ENCODE data around the gene AKR7A2. TPM values are rescaled to one million over a fixed set of nuclear protein-coding genes. Genes with fewer than 3 reads are reported as not detected.

AKR7A2 gene
- total and polyA plus RNA-seq, 9 donors: 41.6 to 56.5 (median 46.0) TPM

- Histone ChIP-seq H3K4me3 (ENCODE audit: low read length) (no peak overlapping the region), H3K9me3 (replicated peaks; ENCODE audit: control insufficient read depth, low read depth, low read length) (no peaks in the 10 kb centered on the region), H3K27me3 (ENCODE audit: control insufficient read depth, insufficient read depth, low read length) (no peaks in the 10 kb centered on the region), H3K4me1 (ENCODE audit: control insufficient read depth, insufficient read depth, low read length) (peaks cover 13% of the 10 kb centered on the region), H3K36me3 (ENCODE audit: control insufficient read depth, insufficient read depth, low read length) (peaks cover 38% of the 10 kb centered on the region), H3K27ac (ENCODE audit: low read length) (no peak overlapping the region)
- WGBS (ENCODE audit: insufficient coverage): 53% methylated on average over 2 of the region's 4 CpGs
- DNase-seq: no peak
These were observed 25.3 kb upstream of the AKR7A2 start for GRCh38 chr1:19337289-19337688.

GRCh38 chr1:19336543-19336942 is 24.6 kb upstream of the AKR7A2 start:
- Histone ChIP-seq H3K9me3 (replicated peaks; ENCODE audit: control insufficient read depth, low read depth, low read length) (no peaks in the 10 kb centered on the region), H3K36me3 (ENCODE audit: control insufficient read depth, insufficient read depth, low read length) (peaks cover 35% of the 10 kb centered on the region), H3K27ac (ENCODE audit: low read length) (no peak overlapping the region), H3K4me3 (ENCODE audit: low read length) (no peak overlapping the region), H3K4me1 (ENCODE audit: control insufficient read depth, insufficient read depth, low read length) (peaks cover 6% of the 10 kb centered on the region), H3K27me3 (ENCODE audit: control insufficient read depth, insufficient read depth, low read length) (no peaks in the 10 kb centered on the region)
- WGBS (ENCODE audit: insufficient coverage): 68% methylated on average over 7 of the region's 7 CpGs
- DNase-seq: no peak

GRCh38 chr1:19333587-19334354 is 21.8 kb upstream of the AKR7A2 start:
- H3K4me1 ChIP-seq (ENCODE audit: control insufficient read depth, insufficient read depth, low read length): no peaks in the 10 kb centered on the region
- peaks cover 29% of the 10 kb centered on the region for H3K36me3 ChIP-seq (ENCODE audit: control insufficient read depth, insufficient read depth, low read length)
- H3K4me3 ChIP-seq (ENCODE audit: low read length): no peak overlapping the region
- no peak overlapping the region for H3K27ac ChIP-seq (ENCODE audit: low read length)
- no peaks in the 10 kb centered on the region for H3K27me3 ChIP-seq (ENCODE audit: control insufficient read depth, insufficient read depth, low read length)
- no peaks in the 10 kb centered on the region for H3K9me3 ChIP-seq (replicated peaks; ENCODE audit: control insufficient read depth, low read depth, low read length)
- 85% methylated on average over 5 of the region's 9 CpGs for WGBS (ENCODE audit: insufficient coverage)
- DNase-seq: no peak

- H3K4me3 ChIP-seq (ENCODE audit: low read length): no peak overlapping the region
- H3K9me3 ChIP-seq (replicated peaks; ENCODE audit: control insufficient read depth, low read depth, low read length): no peaks in the 10 kb centered on the region
- WGBS (ENCODE audit: insufficient coverage): 88% methylated on average over 8 of the region's 12 CpGs
- no peak for DNase-seq
- H3K27me3 ChIP-seq (ENCODE audit: control insufficient read depth, insufficient read depth, low read length): no peaks in the 10 kb centered on the region
- H3K36me3 ChIP-seq (ENCODE audit: control insufficient read depth, insufficient read depth, low read length): peaks cover 31% of the 10 kb centered on the region
- H3K4me1 ChIP-seq (ENCODE audit: control insufficient read depth, insufficient read depth, low read length): no peaks in the 10 kb centered on the region
- no peak overlapping the region for H3K27ac ChIP-seq (ENCODE audit: low read length)
These were observed 20.9 kb upstream of the AKR7A2 start for GRCh38 chr1:19332832-19333231.

- H3K4me1 ChIP-seq (ENCODE audit: control insufficient read depth, insufficient read depth, low read length): no peaks in the 10 kb centered on the region
- 83% methylated on average over 9 of the region's 13 CpGs for WGBS (ENCODE audit: insufficient coverage)
- H3K27me3 ChIP-seq (ENCODE audit: control insufficient read depth, insufficient read depth, low read length): no peaks in the 10 kb centered on the region
- H3K4me3 ChIP-seq (ENCODE audit: low read length): no peak overlapping the region
- no peaks in the 10 kb centered on the region for H3K9me3 ChIP-seq (replicated peaks; ENCODE audit: control insufficient read depth, low read depth, low read length)
- no peak overlapping the region for H3K27ac ChIP-seq (ENCODE audit: low read length)
- peaks cover 44% of the 10 kb centered on the region for H3K36me3 ChIP-seq (ENCODE audit: control insufficient read depth, insufficient read depth, low read length)
- DNase-seq: no peak
These were observed 19.4 kb upstream of the AKR7A2 start for GRCh38 chr1:19331262-19331878.

GRCh38 chr1:19330449-19331135 is 18.6 kb upstream of the AKR7A2 start:
- Histone ChIP-seq H3K36me3 (ENCODE audit: control insufficient read depth, insufficient read depth, low read length) (peaks cover 52% of the 10 kb centered on the region), H3K9me3 (replicated peaks; ENCODE audit: control insufficient read depth, low read depth, low read length) (no peaks in the 10 kb centered on the region), H3K27me3 (ENCODE audit: control insufficient read depth, insufficient read depth, low read length) (no peaks in the 10 kb centered on the region), H3K4me1 (ENCODE audit: control insufficient read depth, insufficient read depth, low read length) (no peaks in the 10 kb centered on the region), H3K4me3 (ENCODE audit: low read length) (no peak overlapping the region), H3K27ac (ENCODE audit: low read length) (no peak overlapping the region)
- WGBS (ENCODE audit: insufficient coverage): 69% methylated on average over 3 of the region's 14 CpGs
- DNase-seq: no peak

GRCh38 chr1:19329611-19330010 is 17.7 kb upstream of the AKR7A2 start:
- DNase-seq: no peak

GRCh38 chr1:19329188-19329587 is 17.2 kb upstream of the AKR7A2 start:
- Histone ChIP-seq H3K9me3 (replicated peaks; ENCODE audit: control insufficient read depth, low read depth, low read length) (no peaks in the 10 kb centered on the region), H3K27me3 (ENCODE audit: control insufficient read depth, insufficient read depth, low read length) (no peaks in the 10 kb centered on the region), H3K27ac (ENCODE audit: low read length) (no peak overlapping the region), H3K36me3 (ENCODE audit: control insufficient read depth, insufficient read depth, low read length) (peaks cover 66% of the 10 kb centered on the region), H3K4me1 (ENCODE audit: control insufficient read depth, insufficient read depth, low read length) (no peaks in the 10 kb centered on the region), H3K4me3 (ENCODE audit: low read length) (no peak overlapping the region)
- WGBS (ENCODE audit: insufficient coverage): 91% methylated on average over 5 of the region's 13 CpGs
- DNase-seq: no peak

More at GRCh38 chr1:19329611-19330010, 17.7 kb upstream of the AKR7A2 start:
- 95% methylated on average over 5 of the region's 5 CpGs for WGBS (ENCODE audit: insufficient coverage)
- no peaks in the 10 kb centered on the region for H3K9me3 ChIP-seq (replicated peaks; ENCODE audit: control insufficient read depth, low read depth, low read length)
- peaks cover 61% of the 10 kb centered on the region for H3K36me3 ChIP-seq (ENCODE audit: control insufficient read depth, insufficient read depth, low read length)
- H3K27me3 ChIP-seq (ENCODE audit: control insufficient read depth, insufficient read depth, low read length): no peaks in the 10 kb centered on the region
- H3K4me3 ChIP-seq (ENCODE audit: low read length): no peak overlapping the region
- H3K4me1 ChIP-seq (ENCODE audit: control insufficient read depth, insufficient read depth, low read length): no peaks in the 10 kb centered on the region
- H3K27ac ChIP-seq (ENCODE audit: low read length): no peak overlapping the region

GRCh38 chr1:19328486-19328885 is 16.5 kb upstream of the AKR7A2 start:
- 100% methylated on average over 3 of the region's 18 CpGs for WGBS (ENCODE audit: insufficient coverage)
- no peaks in the 10 kb centered on the region for H3K27me3 ChIP-seq (ENCODE audit: control insufficient read depth, insufficient read depth, low read length)
- no peaks in the 10 kb centered on the region for H3K4me1 ChIP-seq (ENCODE audit: control insufficient read depth, insufficient read depth, low read length)
- H3K27ac ChIP-seq (ENCODE audit: low read length): no peak overlapping the region
- DNase-seq: no peak
- no peak overlapping the region for H3K4me3 ChIP-seq (ENCODE audit: low read length)
- H3K9me3 ChIP-seq (replicated peaks; ENCODE audit: control insufficient read depth, low read depth, low read length): no peaks in the 10 kb centered on the region
- peaks cover 72% of the 10 kb centered on the region for H3K36me3 ChIP-seq (ENCODE audit: control insufficient read depth, insufficient read depth, low read length)

- 76% methylated on average over 6 of the region's 9 CpGs for WGBS (ENCODE audit: insufficient coverage)
- Histone ChIP-seq H3K27ac (ENCODE audit: low read length) (no peak overlapping the region), H3K27me3 (ENCODE audit: control insufficient read depth, insufficient read depth, low read length) (no peaks in the 10 kb centered on the region), H3K4me3 (ENCODE audit: low read length) (no peak overlapping the region), H3K4me1 (ENCODE audit: control insufficient read depth, insufficient read depth, low read length) (no peaks in the 10 kb centered on the region), H3K9me3 (replicated peaks; ENCODE audit: control insufficient read depth, low read depth, low read length) (no peaks in the 10 kb centered on the region), H3K36me3 (ENCODE audit: control insufficient read depth, insufficient read depth, low read length) (peaks cover 75% of the 10 kb centered on the region)
- no peak for DNase-seq
These were observed 15.8 kb upstream of the AKR7A2 start for GRCh38 chr1:19327736-19328135.

Data from muscle of leg (tissue), 11 donors.